HG02852 (cell line): ENCODE data around the gene HLCS.

ENCODE experiments used
- ATAC-seq: cut with Tn5 transposase; IDR thresholded peaks from one replicate; pipeline ENCODE4 v1.9.1; 2021; ENCODE audit warnings: mild to moderate bottlenecking, moderate library complexity; ENCODE audit not compliant: unreplicated experiment

HLCS gene

GRCh38 chr21:36749935-36750575 lies 216.4 kb downstream of the HLCS start:
- no peak for ATAC-seq

- no peak for ATAC-seq
Observed at GRCh38 chr21:36747815-36748383, 218.6 kb downstream of the HLCS start.

- no peak for ATAC-seq
Observed at GRCh38 chr21:36747041-36747814, 219.2 kb downstream of the HLCS start.

GRCh38 chr21:36745459-36745858 lies 221.0 kb downstream of the HLCS start:
- ATAC-seq, result no peak

- ATAC-seq, result no peak
Observed at GRCh38 chr21:36744560-36745231, 221.8 kb downstream of the HLCS start.

- no peak for ATAC-seq
Observed at GRCh38 chr21:36744190-36744559, 222.3 kb downstream of the HLCS start.

GRCh38 chr21:36743446-36743845 lies 223.0 kb downstream of the HLCS start:
- ATAC-seq, result no peak

GRCh38 chr21:36743008-36743407 lies 223.5 kb downstream of the HLCS start:
- no peak for ATAC-seq

GRCh38 chr21:36741506-36741905 lies 225.0 kb downstream of the HLCS start:
- ATAC-seq, result no peak

GRCh38 chr21:36738489-36739126 lies 227.9 kb downstream of the HLCS start:
- ATAC-seq, result no peak

GRCh38 chr21:36735724-36736320 lies 230.6 kb downstream of the HLCS start:
- ATAC-seq, result no peak

- no peak for ATAC-seq
Observed at GRCh38 chr21:36735201-36735515, 231.3 kb downstream of the HLCS start.

GRCh38 chr21:36734367-36735200 lies 231.9 kb downstream of the HLCS start:
- ATAC-seq, result no peak

GRCh38 chr21:36733857-36734256 lies 232.6 kb downstream of the HLCS start:
- ATAC-seq, result no peak

GRCh38 chr21:36732761-36733160 lies 233.7 kb downstream of the HLCS start:
- ATAC-seq, result no peak

GRCh38 chr21:36732217-36732616 lies 234.3 kb downstream of the HLCS start:
- no peak for ATAC-seq

GRCh38 chr21:36730291-36731281 lies 235.9 kb downstream of the HLCS start:
- ATAC-seq, result no peak

- no peak for ATAC-seq
Observed at GRCh38 chr21:36729310-36729970, 237.0 kb downstream of the HLCS start.
